Measurements from ENCODE around the gene PIF1.

The PIF1 gene

DNA sequence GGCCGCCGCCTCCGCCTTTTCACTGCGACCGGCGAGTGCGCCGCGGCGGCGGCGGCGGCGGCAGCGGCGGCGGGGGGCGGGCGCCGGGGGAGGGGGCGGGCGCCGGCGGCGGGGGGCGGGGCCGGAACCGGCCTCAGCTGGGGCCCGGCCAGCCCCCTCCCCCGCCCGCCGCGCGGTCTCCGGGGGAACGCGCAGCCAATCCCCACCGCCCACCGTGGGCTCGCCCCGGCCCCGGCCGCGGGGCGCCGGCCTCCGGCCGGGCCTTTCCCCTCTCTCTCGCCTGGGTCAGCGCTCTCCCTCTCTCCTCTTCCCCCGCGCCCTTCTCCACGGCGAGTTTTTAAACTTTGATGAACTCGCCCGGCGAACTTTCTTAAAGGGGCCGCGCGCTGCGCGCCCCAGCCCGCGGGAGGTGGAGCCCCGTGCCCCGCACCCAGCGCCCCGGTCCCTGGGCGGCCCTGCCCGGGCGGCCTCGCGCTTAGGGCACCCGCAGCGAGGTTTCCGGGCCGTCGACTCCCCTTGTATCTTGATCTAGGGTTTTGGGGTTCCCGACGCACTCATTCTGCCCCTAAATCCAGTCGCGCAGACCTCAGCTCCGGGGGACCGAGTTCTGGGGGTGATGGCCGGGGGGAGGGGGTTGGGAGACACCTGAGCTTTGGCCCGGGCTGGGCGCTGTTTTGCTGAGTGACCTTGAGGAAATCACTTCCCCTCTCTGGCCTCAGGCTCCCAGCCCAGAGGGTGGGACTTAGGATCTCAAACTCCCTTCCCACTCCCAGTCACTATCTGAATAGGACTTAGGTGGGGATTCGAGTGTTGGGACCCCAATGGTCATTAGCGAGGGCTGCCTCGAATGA is 49.7 kb downstream of the PIF1 start, which contains the start of gene RBPMS2:
RBPMS2 (minus strand) TSS at position 39 of the 851 bp plus-strand sequence. CDS start 270 bp downstream, outside the sequence.
- peak in 2 of 56 donors; percentile 5 to 8 for DNase-seq

DNA sequence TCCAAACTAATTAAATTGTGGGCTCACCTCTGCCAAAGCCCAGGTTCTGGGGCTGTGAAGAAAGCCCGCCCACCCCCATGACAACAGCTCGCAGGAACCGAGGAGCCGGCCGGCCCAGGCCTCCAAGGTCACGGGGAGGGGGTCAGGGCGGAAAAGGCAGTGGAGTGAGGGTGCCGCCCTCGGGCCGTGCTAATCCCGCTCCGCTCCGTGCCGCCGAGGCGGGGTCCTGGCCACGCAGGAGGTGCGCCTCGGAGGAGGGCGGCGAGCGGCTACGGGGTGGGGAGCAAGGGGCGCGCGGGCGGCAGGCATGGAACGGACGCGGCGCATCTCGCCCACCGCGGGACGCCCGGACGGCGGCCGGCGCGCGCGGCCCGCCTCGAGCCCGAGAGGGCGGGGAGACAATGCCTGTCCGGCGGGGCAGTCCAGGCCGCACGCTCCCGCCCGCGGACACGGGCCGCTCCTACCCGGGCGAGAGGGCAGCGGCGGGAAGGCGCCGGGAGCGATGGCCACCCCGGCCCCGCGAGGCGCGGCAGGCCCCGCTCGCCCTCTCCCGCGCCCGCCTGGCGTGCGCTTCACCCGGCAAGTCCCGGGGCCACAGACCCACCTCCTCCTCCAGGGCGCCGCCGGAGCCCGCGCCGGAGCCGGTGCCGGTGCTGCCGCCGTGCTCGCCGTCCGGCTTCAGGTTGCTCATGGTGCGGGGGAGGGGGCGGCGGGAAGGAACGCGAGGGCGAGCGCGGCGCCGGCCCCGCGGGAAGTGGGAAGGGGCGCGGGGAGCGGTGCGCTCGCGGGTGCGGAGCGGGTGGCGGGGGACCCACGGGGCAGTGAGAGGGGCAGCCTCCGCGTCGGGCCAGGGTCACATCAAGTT is 50.6 kb downstream of the PIF1 start:
- peak in 1 of 56 donors; percentile 7 for DNase-seq

GRCh38 chr15:64774037-64774628 is 51.3 kb downstream of the PIF1 start:
- no peak for DNase-seq

GRCh38 chr15:64773606-64774005 is 51.8 kb downstream of the PIF1 start:
- no peak for DNase-seq

GRCh38 chr15:64772964-64773363 is 52.5 kb downstream of the PIF1 start:
- no peak for DNase-seq

- no peak for DNase-seq
Observed at GRCh38 chr15:64772488-64772887, 53.0 kb downstream of the PIF1 start.

DNA sequence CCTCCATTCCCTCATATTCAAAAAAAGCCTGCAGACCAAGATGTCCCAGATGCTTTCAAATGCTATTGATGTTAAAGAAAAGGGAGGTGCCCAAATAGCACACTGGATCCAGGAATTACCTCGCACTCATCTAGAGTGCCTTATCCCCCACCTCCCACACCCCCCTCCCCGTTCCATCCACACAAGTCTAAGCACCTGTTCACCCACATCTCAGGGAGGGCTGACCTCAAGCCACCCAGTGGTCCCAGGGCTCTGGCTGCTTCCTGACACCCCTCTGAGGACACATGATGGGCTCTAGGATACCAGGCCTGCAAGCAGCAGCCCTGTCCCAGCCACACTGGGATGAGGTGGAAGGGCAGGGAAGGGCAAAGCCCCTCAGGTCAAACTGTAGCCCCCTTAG is 54.8 kb downstream of the PIF1 start:
- DNase-seq, result no peak

GRCh38 chr15:64767203-64767602 is 58.2 kb downstream of the PIF1 start:
- no peak for DNase-seq

DNA sequence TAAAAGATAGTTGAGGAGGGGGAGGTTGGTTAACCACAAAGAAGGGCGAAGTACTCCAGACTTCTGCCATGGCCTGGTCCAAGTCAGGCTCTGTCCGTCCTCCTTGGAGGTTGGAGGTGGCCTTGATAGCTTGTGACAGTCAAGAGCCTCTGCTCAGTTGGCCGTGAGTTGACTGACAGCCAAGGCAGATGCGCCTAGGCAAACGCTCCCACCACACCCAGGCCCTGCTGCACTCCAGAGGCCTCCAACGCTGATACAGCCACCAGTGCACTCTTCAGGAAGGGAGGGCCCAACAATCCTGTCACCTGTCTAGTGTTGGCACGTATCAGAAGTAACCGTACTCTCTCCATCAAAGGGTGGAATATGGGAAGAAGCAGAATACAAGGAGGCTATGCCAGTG is 59.4 kb downstream of the PIF1 start:
- DNase-seq, result no peak

All from nucleus accumbens (tissue), 56 donors.